ENCODE results near the gene DNAJC17. TPM values are rescaled to one million over a fixed set of nuclear protein-coding genes. Genes with fewer than 3 reads are reported as not detected.

The DNAJC17 gene
- total RNA-seq, 3 donors from 2014 or later (not counting 1 experiment from before 2014, with no cell fraction given) = 36.2 to 64.9 (median 50.0) TPM

DNA sequence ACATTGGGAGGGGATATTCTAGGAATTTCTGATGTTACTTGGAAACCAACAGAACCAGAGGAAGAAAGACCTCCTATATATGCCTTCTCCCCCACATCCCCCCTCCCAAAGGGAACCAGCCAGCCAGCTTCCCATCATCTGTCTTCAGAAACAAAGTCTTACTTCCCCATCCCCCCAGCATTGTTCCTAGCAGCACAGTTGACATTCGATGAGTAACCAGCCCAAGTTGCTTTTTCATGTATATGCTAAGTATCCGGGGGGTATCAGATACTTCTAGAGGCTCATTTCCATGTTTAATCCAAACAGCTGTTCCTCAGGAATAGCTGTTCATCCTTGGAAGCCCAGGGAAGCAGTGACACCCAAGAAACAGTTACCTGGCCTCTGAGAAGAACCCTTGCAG is 68.2 kb downstream of the DNAJC17 start:
- no peaks in the 10 kb centered on the region for H3K36me3 Mint-ChIP-seq

GRCh38 chr15:40737048-40737447 is 70.2 kb downstream of the DNAJC17 start:
- Mint-ChIP-seq H3K36me3 (no peaks in the 10 kb centered on the region), H3K4me1 (no peaks in the 10 kb centered on the region), H3K4me3 (no peak overlapping the region), H3K9me3 (no peaks in the 10 kb centered on the region), H3K27me3 (ENCODE audit: low read depth in 2 of 2) (no peaks in the 10 kb centered on the region), H3K27ac (no peak overlapping the region)
- TF ChIP-seq, protein P1, sequence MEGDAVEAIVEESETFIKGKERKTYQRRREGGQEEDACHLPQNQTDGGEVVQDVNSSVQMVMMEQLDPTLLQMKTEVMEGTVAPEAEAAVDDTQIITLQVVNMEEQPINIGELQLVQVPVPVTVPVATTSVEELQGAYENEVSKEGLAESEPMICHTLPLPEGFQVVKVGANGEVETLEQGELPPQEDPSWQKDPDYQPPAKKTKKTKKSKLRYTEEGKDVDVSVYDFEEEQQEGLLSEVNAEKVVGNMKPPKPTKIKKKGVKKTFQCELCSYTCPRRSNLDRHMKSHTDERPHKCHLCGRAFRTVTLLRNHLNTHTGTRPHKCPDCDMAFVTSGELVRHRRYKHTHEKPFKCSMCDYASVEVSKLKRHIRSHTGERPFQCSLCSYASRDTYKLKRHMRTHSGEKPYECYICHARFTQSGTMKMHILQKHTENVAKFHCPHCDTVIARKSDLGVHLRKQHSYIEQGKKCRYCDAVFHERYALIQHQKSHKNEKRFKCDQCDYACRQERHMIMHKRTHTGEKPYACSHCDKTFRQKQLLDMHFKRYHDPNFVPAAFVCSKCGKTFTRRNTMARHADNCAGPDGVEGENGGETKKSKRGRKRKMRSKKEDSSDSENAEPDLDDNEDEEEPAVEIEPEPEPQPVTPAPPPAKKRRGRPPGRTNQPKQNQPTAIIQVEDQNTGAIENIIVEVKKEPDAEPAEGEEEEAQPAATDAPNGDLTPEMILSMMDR (IDR thresholded peaks at IDR 0.05) = no peak
- intact Hi-C loops (cut with micrococcal nuclease) = no loop called here
- WGBS (ENCODE audit: insufficient coverage) = 98% methylated on average over 3 of the region's 3 CpGs
- ATAC-seq = no peak
- Histone ChIP-seq H3K9me3 (ENCODE audit: control insufficient read depth, insufficient read depth, low read length) (no peaks in the 10 kb centered on the region), H3K4me3 (ENCODE audit: low read length) (no peak overlapping the region), H3K27ac (ENCODE audit: low read length) (no peak overlapping the region), H3K4me1 (ENCODE audit: control insufficient read depth, insufficient read depth, low read length) (peaks cover under 1% of the 10 kb centered on the region), H3K27me3 (ENCODE audit: control insufficient read depth, insufficient read depth, low read length) (no peaks in the 10 kb centered on the region), H3K36me3 (ENCODE audit: control insufficient read depth, insufficient read depth, low read length) (peaks cover 59% of the 10 kb centered on the region)
- DNase-seq = no peak

More for the DNA sequence above, 68.2 kb downstream of the DNAJC17 start:
- no peak overlapping the region for H3K4me3 Mint-ChIP-seq
- 96% methylated on average over 2 of the region's 2 CpGs for WGBS (ENCODE audit: insufficient coverage)
- TF ChIP-seq, protein P1 (IDR thresholded peaks at IDR 0.05) = no peak
- DNase-seq (no peak), ATAC-seq (no peak)
- intact Hi-C loops (cut with micrococcal nuclease) = no loop called here
- Histone ChIP-seq H3K27ac (ENCODE audit: low read length) (no peak overlapping the region), H3K9me3 (ENCODE audit: control insufficient read depth, insufficient read depth, low read length) (no peaks in the 10 kb centered on the region), H3K36me3 (ENCODE audit: control insufficient read depth, insufficient read depth, low read length) (peaks cover 64% of the 10 kb centered on the region), H3K4me1 (ENCODE audit: control insufficient read depth, insufficient read depth, low read length) (peaks cover 20% of the 10 kb centered on the region), H3K4me3 (ENCODE audit: low read length) (no peak overlapping the region), H3K27me3 (ENCODE audit: control insufficient read depth, insufficient read depth, low read length) (no peaks in the 10 kb centered on the region)
- H3K9me3 Mint-ChIP-seq = no peaks in the 10 kb centered on the region
- no peaks in the 10 kb centered on the region for H3K27me3 Mint-ChIP-seq (ENCODE audit: low read depth in 2 of 2)
- peaks cover 16% of the 10 kb centered on the region in 2 donors for H3K4me1 Mint-ChIP-seq
- no peak overlapping the region for H3K27ac Mint-ChIP-seq

GRCh38 chr15:40736575-40736974 is 70.7 kb downstream of the DNAJC17 start:
- H3K4me1 ChIP-seq (ENCODE audit: control insufficient read depth, insufficient read depth, low read length) = no peaks in the 10 kb centered on the region
- no peaks in the 10 kb centered on the region for H3K9me3 ChIP-seq (ENCODE audit: control insufficient read depth, insufficient read depth, low read length)
- H3K27ac ChIP-seq (ENCODE audit: low read length) = no peak overlapping the region
- H3K27ac Mint-ChIP-seq = no peak overlapping the region
- H3K4me1 Mint-ChIP-seq = no peaks in the 10 kb centered on the region
- H3K36me3 Mint-ChIP-seq = peaks cover under 1% of the 10 kb centered on the region
- H3K36me3 ChIP-seq (ENCODE audit: control insufficient read depth, insufficient read depth, low read length) = peaks cover 60% of the 10 kb centered on the region
- TF ChIP-seq, protein P1 (IDR thresholded peaks at IDR 0.05) = no peak
- ATAC-seq (no peak), DNase-seq (no peak)
- WGBS (ENCODE audit: insufficient coverage) = 94% methylated on average over 4 of the region's 4 CpGs
- H3K9me3 Mint-ChIP-seq = no peaks in the 10 kb centered on the region
- intact Hi-C loops (cut with micrococcal nuclease) = no loop called here
- no peaks in the 10 kb centered on the region for H3K27me3 Mint-ChIP-seq (ENCODE audit: low read depth in 2 of 2)
- no peaks in the 10 kb centered on the region for H3K27me3 ChIP-seq (ENCODE audit: control insufficient read depth, insufficient read depth, low read length)
- no peak overlapping the region for H3K4me3 Mint-ChIP-seq
- no peak overlapping the region for H3K4me3 ChIP-seq (ENCODE audit: low read length)

DNA sequence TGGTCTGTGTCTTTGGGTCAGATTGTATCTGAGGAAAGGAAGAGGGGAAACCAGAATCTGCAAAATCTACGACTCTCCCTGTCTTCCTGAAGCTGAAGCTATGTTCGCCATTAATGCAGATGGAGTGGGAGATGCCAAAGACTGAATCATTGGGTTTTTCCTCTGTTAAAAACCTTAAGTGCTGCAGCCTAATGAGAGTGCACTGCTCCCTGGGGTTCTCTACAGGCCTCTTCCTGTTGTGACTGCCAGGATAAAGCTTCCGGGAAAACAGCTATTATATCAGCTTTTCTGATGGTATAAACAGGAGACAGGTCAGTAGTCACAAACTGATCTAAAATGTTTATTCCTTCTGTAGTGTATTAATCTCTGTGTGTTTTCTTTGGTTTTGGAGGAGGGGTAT is 76.2 kb downstream of the DNAJC17 start:
- Mint-ChIP-seq H3K4me3 (no peak overlapping the region), H3K27me3 (ENCODE audit: low read depth in 2 of 2) (no peaks in the 10 kb centered on the region), H3K9me3 (no peaks in the 10 kb centered on the region), H3K27ac (no peak overlapping the region), H3K4me1 (no peaks in the 10 kb centered on the region), H3K36me3 (peaks cover 6% of the 10 kb centered on the region)
- no peak for DNase-seq
- no peak overlapping the region for H3K27ac ChIP-seq (ENCODE audit: low read length)
- WGBS (ENCODE audit: insufficient coverage) = 96% methylated on average over 3 of the region's 3 CpGs
- H3K9me3 ChIP-seq (ENCODE audit: control insufficient read depth, insufficient read depth, low read length) = no peaks in the 10 kb centered on the region
- peaks cover 22% of the 10 kb centered on the region for H3K36me3 ChIP-seq (ENCODE audit: control insufficient read depth, insufficient read depth, low read length)
- no peaks in the 10 kb centered on the region for H3K4me1 ChIP-seq (ENCODE audit: control insufficient read depth, insufficient read depth, low read length)
- H3K4me3 ChIP-seq (ENCODE audit: low read length) = no peak overlapping the region
- no peak for ATAC-seq
- intact Hi-C loops (cut with micrococcal nuclease) = no loop called here
- no peaks in the 10 kb centered on the region for H3K27me3 ChIP-seq (ENCODE audit: control insufficient read depth, insufficient read depth, low read length)
- TF ChIP-seq, protein P1 (IDR thresholded peaks at IDR 0.05) = no peak

All from natural killer cell (primary cell).